Activated gamma-delta T cell treated with Interleukin-2 at 50 U/mL for 16 hours (primary cell): Measurements from ENCODE around the gene SLC44A2.

ENCODE experiments used
- DNase-seq: peaks from one replicate; pipeline ENCODE4 v3.0.0-alpha.2; 2020

Gene SLC44A2

GRCh38 chr19:10683582-10683981 lies 58.2 kb downstream of the SLC44A2 start:
- DNase-seq, result no peak

GRCh38 chr19:10685210-10685609 lies 59.9 kb downstream of the SLC44A2 start:
- no peak for DNase-seq

GRCh38 chr19:10686193-10686592 lies 60.8 kb downstream of the SLC44A2 start:
- DNase-seq, result no peak

GRCh38 chr19:10686661-10687517 lies 61.5 kb downstream of the SLC44A2 start:
- DNase-seq, result no peak

GRCh38 chr19:10687518-10688288 lies 62.4 kb downstream of the SLC44A2 start:
- no peak for DNase-seq

GRCh38 chr19:10688545-10689280 lies 63.4 kb downstream of the SLC44A2 start:
- no peak for DNase-seq

- no peak for DNase-seq
Observed at GRCh38 chr19:10690341-10690781, 65.0 kb downstream of the SLC44A2 start.

- no peak for DNase-seq
Observed at GRCh38 chr19:10691178-10691881, 66.0 kb downstream of the SLC44A2 start.

- no peak for DNase-seq
Observed at GRCh38 chr19:10691883-10692282, 66.5 kb downstream of the SLC44A2 start.

- DNase-seq, result no peak
Observed at GRCh38 chr19:10692673-10693264, 67.4 kb downstream of the SLC44A2 start.
